GM23338 (cell line): ENCODE measurements around the gene SLC2A11. TPM values are rescaled to one million over a fixed set of nuclear protein-coding genes. Genes with fewer than 3 reads are reported as not detected.

Source experiments
- ATAC-seq: fragments of 200-7000 bp; cut with Tn5 transposase; 3 replicates; pipeline ENCODE4 v1.9.1; 2020
- DNase-seq: peaks from one replicate; pipeline ENCODE4 v3.0.0-alpha.2; 2015; ENCODE audit warnings: low spot score
- H2AFZ ChIP-seq: fragments of 200-600 bp; sonication (generic); 2 replicates; pipeline ENCODE4 v1.8.0; 2016; ENCODE audit warnings: antibody characterized with exemption, mild to moderate bottlenecking, moderate library complexity
- H3F3A ChIP-seq: fragments of 200-600 bp; sonication (generic); replicated peaks from 2 replicates; pipeline ENCODE4 v1.8.0; 2017; ENCODE audit warnings: antibody characterized with exemption, mixed run types, low read depth
- H3K27ac ChIP-seq: fragments of 200-600 bp; sonication (generic); 2 replicates; pipeline ENCODE4 v1.6.1; 2016; ENCODE audit warnings: low read depth
- H3K27me3 ChIP-seq: fragments of 200-600 bp; sonication (generic); 2 replicates; pipeline ENCODE4 v1.8.0; 2016; ENCODE audit warnings: mild to moderate bottlenecking, mixed run types, moderate library complexity; ENCODE audit not compliant: insufficient read depth
- H3K36me3 ChIP-seq: fragments of 200-600 bp; sonication (generic); 2 replicates; pipeline ENCODE4 v1.8.0; 2016; ENCODE audit warnings: mild to moderate bottlenecking; ENCODE audit not compliant: insufficient read depth
- H3K4me1 ChIP-seq: fragments of 200-600 bp; sonication (generic); 2 replicates; pipeline ENCODE4 v1.8.0; 2016; ENCODE audit warnings: mild to moderate bottlenecking, moderate library complexity; ENCODE audit not compliant: insufficient read depth
- H3K4me2 ChIP-seq: fragments of 200-600 bp; sonication (generic); 2 replicates; pipeline ENCODE4 v1.7.1; 2017; ENCODE audit warnings: mixed run types
- H3K4me3 ChIP-seq: fragments of 200-600 bp; sonication (generic); 2 replicates; pipeline ENCODE4 v1.6.1; 2016; ENCODE audit warnings: mixed run types
- H3K79me2 ChIP-seq: fragments of 200-600 bp; sonication (generic); replicated peaks from 2 replicates; pipeline ENCODE4 v1.8.0; 2017; ENCODE audit warnings: mild to moderate bottlenecking; ENCODE audit not compliant: insufficient read depth
- H3K9me2 ChIP-seq: fragments of 200-600 bp; sonication (generic); 2 replicates; pipeline ENCODE4 v1.8.0; 2017; ENCODE audit not compliant: insufficient read depth
- H4K20me1 ChIP-seq: fragments of 200-600 bp; sonication (generic); replicated peaks from 2 replicates; pipeline ENCODE4 v1.8.0; 2017; ENCODE audit warnings: mild to moderate bottlenecking; ENCODE audit not compliant: insufficient read depth
- H3K27ac Mint-ChIP-seq: 2 replicates; pipeline ENCODE4 v1.8.0; 2020; ENCODE audit warnings: inconsistent platforms, mild to moderate bottlenecking, moderate library complexity, mixed read lengths
- H3K27me3 Mint-ChIP-seq: 3 replicates; pipeline ENCODE4 v1.8.0; 2022; ENCODE audit warnings: low read depth, mild to moderate bottlenecking, moderate library complexity, mixed read lengths, inconsistent platforms; ENCODE audit not compliant: insufficient read depth, poor library complexity
- H3K36me3 Mint-ChIP-seq: 3 replicates; pipeline ENCODE4 v1.8.0; 2021; ENCODE audit warnings: low read depth, mild to moderate bottlenecking, inconsistent platforms, moderate library complexity, mixed read lengths
- H3K4me1 Mint-ChIP-seq: 3 replicates; pipeline ENCODE4 v1.8.0; 2020; ENCODE audit warnings: mild to moderate bottlenecking, inconsistent platforms, mixed read lengths
- H3K4me3 Mint-ChIP-seq: 3 replicates; pipeline ENCODE4 v1.8.0; 2021; ENCODE audit warnings: moderate library complexity, mild to moderate bottlenecking, inconsistent platforms, mixed read lengths
- H3K9me3 Mint-ChIP-seq: 3 replicates; pipeline ENCODE4 v1.8.0; 2020; ENCODE audit warnings: moderate library complexity, mild to moderate bottlenecking, inconsistent platforms, mixed read lengths
- CREB1 ChIP-seq: fragments of 250-450 bp; sonication (Bioruptor Pico); IDR thresholded peaks from 2 replicates; pipeline ENCODE4 v1.5.0; 2020; ENCODE audit warnings: low read depth, mild to moderate bottlenecking, moderate library complexity
- ETS1 ChIP-seq: IDR thresholded peaks from 2 replicates; pipeline ENCODE4 v1.6.1; 2016; ENCODE audit warnings: antibody characterized with exemption
- EZH2 ChIP-seq: fragments of 200-600 bp; sonication (generic); IDR thresholded peaks from one replicate; pipeline ENCODE4 v1.8.0; 2017; ENCODE audit warnings: antibody characterized with exemption, mild to moderate bottlenecking, low read depth; ENCODE audit not compliant: unreplicated experiment
- EZH2phosphoT487 ChIP-seq: fragments of 200-600 bp; sonication (generic); IDR thresholded peaks from one replicate; pipeline ENCODE4 v1.8.1; 2018; ENCODE audit warnings: antibody characterized with exemption; ENCODE audit not compliant: unreplicated experiment
- JUNB ChIP-seq: IDR thresholded peaks from one replicate; pipeline ENCODE4 v1.6.1; 2016; ENCODE audit warnings: antibody characterized with exemption; ENCODE audit not compliant: unreplicated experiment
- STAT1 ChIP-seq: IDR thresholded peaks from one replicate; pipeline ENCODE4 v1.6.1; 2016; ENCODE audit warnings: antibody characterized with exemption; ENCODE audit not compliant: unreplicated experiment
- ZNF114 ChIP-seq: fragments of 250-450 bp; sonication (Bioruptor Pico); IDR thresholded peaks from 2 replicates; pipeline ENCODE4 v1.5.0; 2020; ENCODE audit warnings: mild to moderate bottlenecking, moderate library complexity
- ZNF462 ChIP-seq: fragments of 250-450 bp; sonication (Bioruptor Pico); IDR thresholded peaks from 2 replicates; pipeline ENCODE4 v1.5.0; 2020; ENCODE audit warnings: mild to moderate bottlenecking, moderate library complexity
- polyA plus RNA-seq: library from polyadenylated mRNA; unstranded; fragments of >200 nt; fragmentation: Nextera tagmentation; extraction: Ambion mirVana; gene quantifications from 2 replicates; pipeline ENCODE4 v1.2.1, GENCODE V29; 2016
- total RNA-seq: library from RNA; depleted of rRNA; stranded (reverse); fragments of >200 nt; shearing (Covaris generic); gene quantifications from 2 replicates; pipeline ENCODE4 v1.2.3, GENCODE V29; 2014
- TF ChIP-seq, protein P1 (sequence below): IDR thresholded peaks from one replicate; pipeline ENCODE4 v1.6.1; 2018; ENCODE audit warnings: antibody characterized with exemption; ENCODE audit not compliant: unreplicated experiment

SLC2A11 gene
- total and polyA plus RNA-seq, 2 experiments from 2014 or later: 7.1 to 21.8 TPM

DNA sequence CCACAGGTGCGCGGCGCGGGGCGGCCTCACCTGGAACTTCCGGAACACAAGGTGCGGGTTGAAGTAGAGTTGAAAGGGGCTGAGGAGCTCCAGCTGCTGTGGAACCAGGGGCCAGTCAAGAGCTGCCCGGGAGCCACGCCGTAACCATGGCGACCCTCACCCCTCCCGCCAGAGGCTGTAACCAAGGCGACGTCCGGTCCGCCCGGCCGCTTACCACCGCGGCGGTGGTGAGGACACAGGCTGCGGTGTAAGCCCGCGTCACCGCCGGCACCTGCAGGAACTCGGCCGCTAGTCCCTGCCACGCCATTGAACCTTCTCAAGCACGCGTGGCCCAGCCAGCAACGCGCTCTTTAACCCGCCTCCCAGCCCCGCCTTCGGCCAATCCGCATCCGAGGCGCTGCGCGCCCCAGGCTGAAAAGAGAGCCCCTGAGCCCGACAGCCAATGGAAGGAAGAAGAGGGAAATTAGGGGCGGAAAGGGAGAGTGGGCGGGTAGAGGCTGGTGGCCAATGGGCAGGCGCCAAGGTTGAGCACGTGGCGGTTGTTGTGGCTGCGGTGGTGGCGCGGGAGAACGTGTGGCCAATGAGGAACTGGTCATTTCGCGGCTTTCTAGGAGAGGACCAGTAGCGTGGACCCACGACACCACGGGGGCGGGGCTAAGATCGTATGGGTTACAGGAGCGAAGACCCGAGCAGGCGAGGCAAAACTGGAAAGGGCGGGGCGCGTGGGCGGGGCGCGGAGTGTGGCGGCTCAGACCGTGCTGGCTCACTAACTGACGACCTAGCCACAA is 18.8 kb upstream of the SLC2A11 start, which contains the start of gene DERL3:
DERL3 (minus strand) TSS at position 326 of the 788 bp plus-strand sequence; CDS start at position 307, 19 bp downstream.
- Histone ChIP-seq H3K27me3 (no peaks in the 10 kb centered on the region), H3K36me3 (no peaks in the 10 kb centered on the region), H4K20me1 (peaks cover 5% of the 10 kb centered on the region; the same call in 1 of the 2 replicates), H3K9me2 (no peaks in the 10 kb centered on the region), H3K79me2 (no peaks in the 10 kb centered on the region), H3F3A (peaks cover 6% of the 10 kb centered on the region; the same call in 1 of the 2 replicates), H3K4me1 (peaks cover 16% of the 10 kb centered on the region; the same call in 1 of the 2 replicates), H3K27ac (no peak within 1 kb of the TSS; the same call in 1 of the 2 replicates), H2AFZ (peak within 1 kb of the TSS; percentile 83; the same call in 1 of the 2 replicates), H3K4me2 (peak within 1 kb of the TSS; percentile 86), H3K4me3 (peak within 1 kb of the TSS; percentile 71)
- ATAC-seq: peak; percentile 84
- DNase-seq: peak; percentile 100
- H3K36me3 Mint-ChIP-seq: peaks cover 9% of the 10 kb centered on the region
- peak within 1 kb of the TSS; percentile 90 for H3K4me3 Mint-ChIP-seq
- H3K27ac Mint-ChIP-seq: peak within 1 kb of the TSS; percentile 96
- H3K27me3 Mint-ChIP-seq: peaks cover 30% of the 10 kb centered on the region
- TF ChIP-seq CREB1 (CRISPR knock-in tag) (peak; percentile 75), ZNF114 (no peak)
- H3K9me3 Mint-ChIP-seq: peaks cover 3% of the 10 kb centered on the region; the same call in 1 of the 3 replicates
- H3K4me1 Mint-ChIP-seq: peaks cover 19% of the 10 kb centered on the region

GRCh38 chr22:23840026-23840425 is 17.6 kb upstream of the SLC2A11 start:
- Histone ChIP-seq H3K79me2 (no peaks in the 10 kb centered on the region), H3F3A (peaks cover 6% of the 10 kb centered on the region; the same call in 1 of the 2 replicates), H3K4me1 (peaks cover 16% of the 10 kb centered on the region; the same call in 1 of the 2 replicates), H3K4me3 (no peak overlapping the region), H2AFZ (no peak overlapping the region), H3K27ac (no peak overlapping the region), H3K9me2 (no peaks in the 10 kb centered on the region), H4K20me1 (peaks cover 5% of the 10 kb centered on the region; the same call in 1 of the 2 replicates), H3K36me3 (no peaks in the 10 kb centered on the region), H3K4me2 (peak overlapping the region; percentile 78; the same call in 1 of the 2 replicates), H3K27me3 (no peaks in the 10 kb centered on the region)
- Mint-ChIP-seq H3K36me3 (peaks cover 7% of the 10 kb centered on the region), H3K27me3 (peaks cover 31% of the 10 kb centered on the region), H3K4me1 (peaks cover 19% of the 10 kb centered on the region), H3K27ac (no peak overlapping the region), H3K9me3 (peaks cover 3% of the 10 kb centered on the region; the same call in 1 of the 3 replicates), H3K4me3 (no peak overlapping the region; the same call in 2 of the 3 replicates)
- ATAC-seq (no peak), DNase-seq (no peak)
- no peak for TF ChIP-seq ZNF462 (CRISPR knock-in tag)
- no peak for TF ChIP-seq CREB1 (CRISPR knock-in tag)
- TF ChIP-seq EZH2phosphoT487: no peak
- no peak for TF ChIP-seq STAT1
- no peak for TF ChIP-seq EZH2
- TF ChIP-seq ETS1: no peak
- TF ChIP-seq, protein P1, sequence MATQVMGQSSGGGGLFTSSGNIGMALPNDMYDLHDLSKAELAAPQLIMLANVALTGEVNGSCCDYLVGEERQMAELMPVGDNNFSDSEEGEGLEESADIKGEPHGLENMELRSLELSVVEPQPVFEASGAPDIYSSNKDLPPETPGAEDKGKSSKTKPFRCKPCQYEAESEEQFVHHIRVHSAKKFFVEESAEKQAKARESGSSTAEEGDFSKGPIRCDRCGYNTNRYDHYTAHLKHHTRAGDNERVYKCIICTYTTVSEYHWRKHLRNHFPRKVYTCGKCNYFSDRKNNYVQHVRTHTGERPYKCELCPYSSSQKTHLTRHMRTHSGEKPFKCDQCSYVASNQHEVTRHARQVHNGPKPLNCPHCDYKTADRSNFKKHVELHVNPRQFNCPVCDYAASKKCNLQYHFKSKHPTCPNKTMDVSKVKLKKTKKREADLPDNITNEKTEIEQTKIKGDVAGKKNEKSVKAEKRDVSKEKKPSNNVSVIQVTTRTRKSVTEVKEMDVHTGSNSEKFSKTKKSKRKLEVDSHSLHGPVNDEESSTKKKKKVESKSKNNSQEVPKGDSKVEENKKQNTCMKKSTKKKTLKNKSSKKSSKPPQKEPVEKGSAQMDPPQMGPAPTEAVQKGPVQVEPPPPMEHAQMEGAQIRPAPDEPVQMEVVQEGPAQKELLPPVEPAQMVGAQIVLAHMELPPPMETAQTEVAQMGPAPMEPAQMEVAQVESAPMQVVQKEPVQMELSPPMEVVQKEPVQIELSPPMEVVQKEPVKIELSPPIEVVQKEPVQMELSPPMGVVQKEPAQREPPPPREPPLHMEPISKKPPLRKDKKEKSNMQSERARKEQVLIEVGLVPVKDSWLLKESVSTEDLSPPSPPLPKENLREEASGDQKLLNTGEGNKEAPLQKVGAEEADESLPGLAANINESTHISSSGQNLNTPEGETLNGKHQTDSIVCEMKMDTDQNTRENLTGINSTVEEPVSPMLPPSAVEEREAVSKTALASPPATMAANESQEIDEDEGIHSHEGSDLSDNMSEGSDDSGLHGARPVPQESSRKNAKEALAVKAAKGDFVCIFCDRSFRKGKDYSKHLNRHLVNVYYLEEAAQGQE: no peak
- no peak for TF ChIP-seq ZNF114
- TF ChIP-seq JUNB: no peak
